Epidermal melanocyte (primary cell): ENCODE results near the gene THAP3.

Experiments used
- DNase-seq: peaks from one replicate; pipeline ENCODE4 v3.0.0; 2011; ENCODE audit warnings: low spot score; ENCODE audit not compliant: insufficient read length

THAP3 gene

DNA sequence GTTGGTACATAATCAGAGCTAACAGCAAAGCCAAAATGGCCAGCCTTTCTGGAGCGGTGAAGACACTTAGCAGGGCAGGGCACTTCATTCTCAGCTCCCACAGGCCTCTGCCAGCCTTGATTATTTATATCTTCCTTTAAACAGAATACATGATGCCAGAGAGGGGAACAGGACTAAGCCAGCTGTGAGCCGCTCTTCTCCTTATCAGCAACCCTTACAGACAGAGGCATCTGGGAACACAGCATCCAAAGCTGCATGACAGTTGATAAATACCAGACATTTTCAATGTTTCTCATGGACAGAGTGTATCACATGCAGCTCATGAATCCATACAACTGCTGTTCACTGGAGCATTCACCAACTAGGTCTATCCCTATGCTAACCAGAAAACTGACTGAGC, 47.9 kb downstream of the THAP3 start:
- DNase-seq, result no peak

DNA sequence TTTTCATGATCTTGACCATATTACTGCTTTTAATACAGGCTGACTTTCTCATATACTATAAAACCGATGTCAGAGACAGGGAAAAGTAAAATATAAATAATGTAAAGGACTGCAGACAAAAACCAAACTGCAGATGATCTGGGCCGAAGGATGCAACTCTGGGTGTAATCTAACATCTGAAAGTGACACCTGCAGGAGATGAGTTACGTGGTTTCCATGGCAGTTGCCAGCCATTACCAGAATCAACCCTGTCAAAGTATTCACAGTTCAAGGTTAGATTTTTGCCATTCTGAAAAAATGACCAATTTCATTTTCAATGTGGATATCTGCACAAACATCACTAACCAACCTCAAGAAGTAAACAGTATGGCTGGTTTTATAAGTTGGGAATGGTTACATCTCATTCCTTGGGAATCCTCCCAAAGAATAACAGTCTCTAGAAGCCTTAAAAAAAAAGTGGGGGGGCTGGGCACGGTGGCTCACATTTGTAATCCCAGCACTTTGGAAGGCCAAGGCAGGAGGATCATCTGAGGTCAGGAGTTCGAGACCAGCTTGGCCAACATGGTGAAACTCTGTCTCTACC, 49.2 kb downstream of the THAP3 start:
- DNase-seq, result no peak

DNA sequence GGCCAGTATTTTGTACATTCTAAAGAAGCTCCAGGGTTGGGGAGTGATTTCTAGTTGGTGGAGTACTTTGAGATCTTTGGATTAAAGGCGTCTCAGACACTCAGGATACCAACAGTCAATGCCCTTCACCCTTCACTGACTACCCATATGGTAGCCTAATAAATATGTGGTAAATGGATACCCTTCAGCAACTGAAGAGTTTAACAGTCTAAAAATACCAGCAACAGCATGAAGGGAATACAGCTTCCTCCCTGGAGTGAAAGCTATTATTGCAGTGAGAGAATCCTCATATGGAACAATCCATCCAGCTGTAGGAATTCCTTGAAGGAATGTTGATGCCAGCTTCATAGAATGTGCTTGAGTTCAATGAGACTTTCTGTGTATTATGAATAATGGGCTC, 50.1 kb downstream of the THAP3 start:
- DNase-seq, result no peak

- DNase-seq, result no peak
Observed at GRCh38 chr1:6675941-6676340, 51.3 kb downstream of the THAP3 start.
